Jurkat, Clone E6-1 (cell line): ENCODE results near the gene ORM2.
"Not testable (repeated sequence)": the region's sequence is repeated elsewhere in the genome, so short reads cannot be mapped to it uniquely, and the experiment has no call there.

Experiments
- DNase-seq: peaks from one replicate; pipeline ENCODE4 v3.0.0-alpha.2; 2011; ENCODE audit warnings: low read depth, low spot score
- H3K4me3 ChIP-seq: 2 replicates; pipeline ENCODE4 v1.5.1; 2011; ENCODE audit warnings: mild to moderate bottlenecking, low read length, control low read depth, moderate library complexity

The ORM2 gene

GRCh38 chr9:114311571-114312512 is 17.8 kb upstream of the ORM2 start:
- DNase-seq = no peak
- H3K4me3 ChIP-seq = no peak overlapping the region

- no peak for DNase-seq
- H3K4me3 ChIP-seq = no peak overlapping the region
Measured at GRCh38 chr9:114312513-114312875, 17.2 kb upstream of the ORM2 start.

DNA sequence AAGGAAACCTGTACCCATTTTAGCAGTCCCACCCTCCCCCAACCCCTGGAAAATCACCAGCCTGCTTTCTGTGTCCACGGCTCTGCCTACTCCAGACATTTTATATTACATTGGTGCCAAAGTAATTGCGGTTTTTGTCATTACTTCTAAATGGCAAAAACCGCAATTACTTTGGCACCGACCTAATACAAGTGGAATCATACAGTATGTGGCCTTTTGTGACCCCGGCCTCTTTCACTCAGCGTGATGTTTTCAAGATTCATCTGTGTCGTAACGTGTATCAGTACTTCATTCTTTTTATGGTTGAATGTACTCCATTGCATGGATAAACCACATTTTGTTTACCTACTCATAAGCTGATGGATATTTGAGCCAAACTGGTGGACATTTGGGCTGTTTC is 16.5 kb upstream of the ORM2 start:
- no peak for DNase-seq
- H3K4me3 ChIP-seq = no peak overlapping the region

DNA sequence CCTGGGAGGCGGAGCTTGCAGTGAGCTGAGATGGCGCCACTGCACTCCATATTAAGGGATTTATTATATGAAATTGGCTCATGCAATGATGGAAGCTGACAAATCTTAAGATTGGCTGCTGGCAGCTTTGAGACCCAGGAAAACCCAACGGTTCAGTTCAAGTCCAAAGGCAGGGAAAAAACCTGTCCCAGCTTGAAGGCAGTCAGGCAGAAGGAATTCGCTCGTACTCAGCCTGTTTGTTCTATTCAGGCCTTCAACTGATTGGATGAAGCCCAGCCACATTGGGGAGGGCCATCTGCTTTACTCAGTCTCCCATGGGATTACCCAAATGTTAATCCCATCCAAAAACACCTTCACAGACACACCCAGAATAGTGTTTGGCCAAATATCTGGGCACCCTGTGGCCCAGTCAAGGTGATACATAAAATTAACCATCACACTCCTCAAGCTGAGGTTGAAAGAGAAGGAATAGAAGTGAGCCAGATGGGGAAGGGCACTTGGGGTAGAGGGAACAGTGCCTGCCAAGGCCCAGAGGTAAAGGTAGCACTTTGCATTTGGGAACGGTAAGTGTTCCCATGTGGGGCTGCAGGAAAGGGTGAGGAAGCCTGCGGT is 15.3 kb upstream of the ORM2 start:
- H3K4me3 ChIP-seq = no peak overlapping the region
- no peak for DNase-seq

- no peak overlapping the region for H3K4me3 ChIP-seq
- no peak for DNase-seq
Measured at GRCh38 chr9:114314881-114315722, 14.6 kb upstream of the ORM2 start.

DNA sequence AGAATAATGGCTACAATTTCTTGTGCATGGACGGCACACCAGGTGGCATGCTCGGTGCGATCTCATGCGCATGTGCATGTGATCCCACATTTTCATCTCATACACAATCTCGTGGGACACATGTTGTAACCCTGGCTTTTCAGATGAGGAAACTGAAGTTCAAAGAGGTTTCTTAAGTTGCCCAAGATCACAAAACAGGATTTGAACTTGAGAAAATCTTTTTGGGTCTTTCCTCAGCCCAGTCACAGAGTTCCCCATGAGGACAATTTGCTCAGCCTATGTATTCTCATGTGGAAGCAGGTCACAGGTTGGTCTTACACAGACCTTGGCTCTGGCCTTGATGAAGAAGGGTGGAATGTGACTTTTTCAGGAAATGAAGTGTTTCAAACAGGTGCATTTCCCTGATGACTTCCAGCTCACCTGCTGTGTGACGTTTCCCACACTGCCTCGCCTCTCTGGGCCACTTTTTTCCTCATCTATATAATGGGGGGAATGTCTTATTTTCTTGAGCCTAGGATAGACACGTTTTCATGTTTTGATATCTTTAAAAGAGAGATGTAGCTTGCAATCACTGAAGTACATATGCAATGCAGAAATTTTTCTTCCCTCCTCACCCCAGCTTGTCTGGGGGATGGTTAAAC is 13.8 kb upstream of the ORM2 start:
- no peak for DNase-seq
- no peak overlapping the region for H3K4me3 ChIP-seq

DNA sequence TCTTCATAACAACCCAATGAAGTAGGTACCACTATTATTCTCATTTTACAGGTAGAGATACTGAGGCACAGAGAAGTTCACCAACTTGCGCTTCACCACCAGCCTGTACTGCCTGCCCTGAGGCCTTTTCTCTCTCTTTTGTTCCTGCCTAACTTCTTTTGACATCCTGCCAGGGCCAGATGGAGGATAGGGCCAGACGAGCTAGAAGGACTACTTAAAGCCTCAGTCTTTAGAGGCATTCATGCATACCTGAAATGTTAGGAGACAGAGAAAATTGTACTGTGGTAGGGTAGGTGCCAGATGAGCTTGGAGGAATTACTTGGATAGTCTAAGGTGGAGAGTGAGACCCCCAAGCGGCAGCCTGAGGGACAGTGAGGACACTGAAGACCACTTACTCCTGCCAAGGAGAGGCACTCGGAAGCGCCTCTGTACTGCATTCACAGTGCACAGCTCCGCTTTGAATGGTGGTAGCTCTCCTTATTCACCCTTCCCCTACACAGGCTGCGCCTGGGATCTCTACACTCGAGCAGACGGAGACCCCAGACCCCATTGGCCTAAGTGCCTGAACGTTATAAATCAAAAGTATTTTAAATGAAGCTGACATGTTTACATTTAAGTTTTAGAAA is 13.0 kb upstream of the ORM2 start:
- no peak for DNase-seq

GRCh38 chr9:114317665-114318357 is 11.9 kb upstream of the ORM2 start:
- no peak for DNase-seq
- H3K4me3 ChIP-seq = no peak overlapping the region

More for the DNA sequence above, 13.0 kb upstream of the ORM2 start:
- H3K4me3 ChIP-seq = no peak overlapping the region

DNA sequence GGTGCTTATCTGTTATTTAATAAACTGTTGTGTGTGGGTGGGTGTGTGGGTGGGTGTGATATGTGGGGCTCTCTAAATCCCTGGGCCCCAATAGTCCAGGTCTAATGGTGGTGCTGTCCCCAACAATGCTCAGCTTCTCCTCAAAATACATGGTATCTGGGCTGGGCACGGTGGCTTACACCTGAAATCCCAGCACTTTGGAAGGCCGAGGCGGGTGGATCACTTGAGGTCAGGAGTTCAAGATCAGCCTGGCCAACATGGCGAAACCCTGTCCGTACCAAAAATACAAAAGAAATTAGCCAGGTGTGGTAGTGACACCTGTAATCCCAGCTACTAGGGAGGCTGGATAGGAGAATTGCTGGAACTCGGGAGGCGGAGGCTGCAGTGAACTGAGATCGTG is 11.3 kb upstream of the ORM2 start:
- no peak for DNase-seq
- H3K4me3 ChIP-seq = no peak overlapping the region

- DNase-seq = no peak
- H3K4me3 ChIP-seq = no peak overlapping the region
Measured at GRCh38 chr9:114319147-114319546, 10.5 kb upstream of the ORM2 start.

GRCh38 chr9:114320710-114321109 is 9.0 kb upstream of the ORM2 start:
- DNase-seq, H3K4me3 ChIP-seq: not testable (repeated sequence)

- no peak for DNase-seq
- H3K4me3 ChIP-seq = no peak overlapping the region
Measured at GRCh38 chr9:114321759-114322158, 7.9 kb upstream of the ORM2 start.

- not testable (repeated sequence) for DNase-seq, H3K4me3 ChIP-seq
Measured at GRCh38 chr9:114322160-114322818, 7.4 kb upstream of the ORM2 start.

DNA sequence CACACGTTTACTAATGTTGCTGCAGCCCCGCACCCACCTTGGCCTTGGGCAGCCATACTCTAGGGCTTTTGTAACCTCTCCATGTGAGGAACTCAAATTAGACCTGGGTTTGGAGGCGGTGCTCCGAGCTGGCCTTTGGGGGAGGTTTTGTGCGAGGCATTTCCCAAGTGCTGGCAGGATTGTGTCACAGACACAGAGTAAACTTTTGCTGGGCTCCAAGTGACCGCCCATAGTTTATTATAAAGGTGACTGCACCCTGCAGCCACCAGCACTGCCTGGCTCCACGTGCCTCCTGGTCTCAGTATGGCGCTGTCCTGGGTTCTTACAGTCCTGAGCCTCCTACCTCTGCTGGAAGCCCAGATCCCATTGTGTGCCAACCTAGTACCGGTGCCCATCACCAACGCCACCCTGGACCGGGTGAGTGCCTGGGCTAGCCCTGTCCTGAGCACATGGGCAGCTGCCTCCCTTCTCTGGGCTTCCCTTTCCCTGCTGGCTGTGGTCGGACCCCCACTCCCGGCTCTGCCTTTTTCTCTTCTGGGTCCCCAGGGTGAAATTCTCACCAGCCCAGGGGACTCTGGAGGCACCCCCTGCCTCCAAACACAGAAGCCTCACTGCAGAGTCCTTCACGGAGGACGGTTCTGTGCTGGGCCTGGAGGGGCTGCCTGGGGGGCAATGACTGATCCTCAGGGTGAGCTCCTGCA is 6.7 kb upstream of the ORM2 start, which contains the start of gene ORM1:
ORM1 (plus strand) TSS at position 268 of the 701 bp plus-strand sequence; CDS start at position 304, 36 bp downstream.
- not testable (repeated sequence) for DNase-seq, H3K4me3 ChIP-seq

- not testable (repeated sequence) for H3K4me3 ChIP-seq, DNase-seq
Measured at GRCh38 chr9:114323849-114324248, 5.8 kb upstream of the ORM2 start.

DNA sequence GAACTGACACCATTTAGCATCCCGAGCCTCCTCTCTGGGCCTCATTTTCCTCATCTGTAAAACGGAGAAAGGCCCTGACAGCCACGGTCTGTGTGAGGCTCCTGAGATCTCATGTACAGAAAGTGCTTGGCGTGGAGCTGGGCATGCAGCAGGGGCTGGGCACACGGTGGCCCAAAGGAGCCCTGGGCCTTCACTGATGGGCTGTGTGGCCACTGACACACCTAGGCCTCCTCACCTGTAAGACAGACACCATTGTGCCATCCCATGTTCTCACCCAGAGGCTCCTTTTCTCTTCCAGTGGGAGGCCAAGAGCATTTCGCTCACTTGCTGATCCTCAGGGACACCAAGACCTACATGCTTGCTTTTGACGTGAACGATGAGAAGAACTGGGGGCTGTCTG is 5.2 kb upstream of the ORM2 start:
- no peak overlapping the region for H3K4me3 ChIP-seq
- no peak for DNase-seq

- H3K4me3 ChIP-seq, DNase-seq: not testable (repeated sequence)
Measured at GRCh38 chr9:114324965-114325364, 4.7 kb upstream of the ORM2 start.
